Measurements from ENCODE around the gene EPN2. TPM values are rescaled to one million over a fixed set of nuclear protein-coding genes. Genes with fewer than 3 reads are reported as not detected.

EPN2 gene
- total RNA-seq, 2 experiments from 2014 or later: 6.3 to 7.7 TPM

GRCh38 chr17:19330271-19330670 is 93.1 kb downstream of the EPN2 start:
- no peak for DNase-seq
- Mint-ChIP-seq H3K27me3 (peaks cover 2% of the 10 kb centered on the region), H3K9me3 (peaks cover 3% of the 10 kb centered on the region), H3K36me3 (ENCODE audit: low read depth) (peaks cover under 1% of the 10 kb centered on the region), H3K4me1 (peaks cover 3% of the 10 kb centered on the region), H3K4me3 (no peak overlapping the region), H3K27ac (no peak overlapping the region)
- ChIA-PET CTCF (no interaction called here), POLR2A (no interaction called here)

- Mint-ChIP-seq H3K27me3 (peaks cover 2% of the 10 kb centered on the region), H3K4me1 (peaks cover 3% of the 10 kb centered on the region), H3K27ac (no peak overlapping the region), H3K36me3 (ENCODE audit: low read depth) (no peaks in the 10 kb centered on the region), H3K9me3 (no peaks in the 10 kb centered on the region), H3K4me3 (no peak overlapping the region)
- ChIA-PET CTCF (no interaction called here), POLR2A (no interaction called here)
- no peak for DNase-seq
Measured at GRCh38 chr17:19331134-19331533, 94.0 kb downstream of the EPN2 start.

GRCh38 chr17:19331543-19332245 is 94.5 kb downstream of the EPN2 start:
- POLR2A ChIA-PET: no interaction called here
- Mint-ChIP-seq H3K27ac (no peak overlapping the region), H3K36me3 (ENCODE audit: low read depth) (no peaks in the 10 kb centered on the region), H3K4me1 (peaks cover 3% of the 10 kb centered on the region), H3K9me3 (no peaks in the 10 kb centered on the region), H3K4me3 (no peak overlapping the region), H3K27me3 (peaks cover 2% of the 10 kb centered on the region)
- CTCF ChIA-PET: no interaction called here
- no peak for DNase-seq

- H3K36me3 Mint-ChIP-seq (ENCODE audit: low read depth): no peaks in the 10 kb centered on the region
- peaks cover 3% of the 10 kb centered on the region for H3K4me1 Mint-ChIP-seq
- peaks cover 5% of the 10 kb centered on the region for H3K27me3 Mint-ChIP-seq
- no peak for DNase-seq
- no peaks in the 10 kb centered on the region for H3K9me3 Mint-ChIP-seq
- H3K27ac Mint-ChIP-seq: no peak overlapping the region
- ChIA-PET CTCF (interaction anchor here (1.1 kb wide), 1 partner anchor 27 kb away, joined by 3 read pairs; no protein-coding TSS in a partner anchor), POLR2A (no interaction called here)
- no peak overlapping the region for H3K4me3 Mint-ChIP-seq
Measured at GRCh38 chr17:19332371-19333131, 95.4 kb downstream of the EPN2 start.

- Mint-ChIP-seq H3K9me3 (no peaks in the 10 kb centered on the region), H3K4me1 (peaks cover 3% of the 10 kb centered on the region), H3K4me3 (no peak overlapping the region), H3K27ac (no peak overlapping the region), H3K36me3 (ENCODE audit: low read depth) (no peaks in the 10 kb centered on the region), H3K27me3 (peaks cover 3% of the 10 kb centered on the region)
- DNase-seq: no peak
- ChIA-PET POLR2A (no interaction called here), CTCF (interaction anchor here (1.1 kb wide), 1 partner anchor 27 kb away, joined by 3 read pairs; no protein-coding TSS in a partner anchor)
Measured at GRCh38 chr17:19333132-19333440, 95.9 kb downstream of the EPN2 start.

- Mint-ChIP-seq H3K4me3 (no peak overlapping the region), H3K4me1 (peaks cover 3% of the 10 kb centered on the region), H3K27ac (no peak overlapping the region), H3K9me3 (no peaks in the 10 kb centered on the region), H3K36me3 (ENCODE audit: low read depth) (no peaks in the 10 kb centered on the region), H3K27me3 (peaks cover 4% of the 10 kb centered on the region)
- DNase-seq: no peak
- ChIA-PET POLR2A (no interaction called here), CTCF (interaction anchor here (1.1 kb wide), 1 partner anchor 28 kb away, joined by 3 read pairs; no protein-coding TSS in a partner anchor)
Measured at GRCh38 chr17:19333736-19334290, 96.6 kb downstream of the EPN2 start.

- no peak for DNase-seq
- POLR2A ChIA-PET: no interaction called here
- H3K36me3 Mint-ChIP-seq (ENCODE audit: low read depth): no peaks in the 10 kb centered on the region
- CTCF ChIA-PET: no interaction called here
- peaks cover 3% of the 10 kb centered on the region for H3K4me1 Mint-ChIP-seq
- H3K27ac Mint-ChIP-seq: no peak overlapping the region
- no peaks in the 10 kb centered on the region for H3K9me3 Mint-ChIP-seq
- H3K27me3 Mint-ChIP-seq: peaks cover 5% of the 10 kb centered on the region
- no peak overlapping the region for H3K4me3 Mint-ChIP-seq
Measured at GRCh38 chr17:19334331-19334730, 97.2 kb downstream of the EPN2 start.

- no peak for DNase-seq
- peaks cover 9% of the 10 kb centered on the region for H3K27me3 Mint-ChIP-seq
- POLR2A ChIA-PET: no interaction called here
- no peak overlapping the region for H3K4me3 Mint-ChIP-seq
- no peak overlapping the region for H3K27ac Mint-ChIP-seq
- no peaks in the 10 kb centered on the region for H3K9me3 Mint-ChIP-seq
- peaks cover 3% of the 10 kb centered on the region for H3K4me1 Mint-ChIP-seq
- CTCF ChIA-PET: interaction anchor here (1.9 kb wide), 1 partner anchor 42 kb away, joined by 5 read pairs; the partner anchor contains the start of gene MAPK7
- no peaks in the 10 kb centered on the region for H3K36me3 Mint-ChIP-seq (ENCODE audit: low read depth)
Measured at GRCh38 chr17:19335951-19336631, 98.9 kb downstream of the EPN2 start.

- no peak overlapping the region for H3K4me3 Mint-ChIP-seq
- no peaks in the 10 kb centered on the region for H3K9me3 Mint-ChIP-seq
- H3K27me3 Mint-ChIP-seq: peaks cover 9% of the 10 kb centered on the region
- CTCF ChIA-PET: interaction anchor here (1.2 to 2.4 kb wide), 8 partner anchors 15 to 111 kb away, joined by 3 to 8 read pairs (median 6); partner anchors contain the start of genes B9D1 and MAPK7
- POLR2A ChIA-PET: no interaction called here
- peak overlapping the region; percentile 32 for H3K27ac Mint-ChIP-seq
- H3K36me3 Mint-ChIP-seq (ENCODE audit: low read depth): no peaks in the 10 kb centered on the region
- peaks cover 3% of the 10 kb centered on the region for H3K4me1 Mint-ChIP-seq
- no peak for DNase-seq
Measured at GRCh38 chr17:19336938-19337711, 100.0 kb downstream of the EPN2 start.

- Mint-ChIP-seq H3K4me3 (no peak overlapping the region), H3K4me1 (peaks cover 2% of the 10 kb centered on the region), H3K36me3 (ENCODE audit: low read depth) (no peaks in the 10 kb centered on the region), H3K27me3 (peaks cover 9% of the 10 kb centered on the region), H3K9me3 (no peaks in the 10 kb centered on the region), H3K27ac (no peak overlapping the region)
- POLR2A ChIA-PET: no interaction called here
- no peak for DNase-seq
- CTCF ChIA-PET: interaction anchor here (0.8 to 2.4 kb wide), 12 partner anchors 13 to 110 kb away, joined by 3 to 8 read pairs (median 4); partner anchors contain the start of genes B9D1 and MAPK7
Measured at GRCh38 chr17:19337712-19338023, 100.5 kb downstream of the EPN2 start.

- Mint-ChIP-seq H3K27ac (no peak overlapping the region), H3K4me3 (no peak overlapping the region), H3K9me3 (no peaks in the 10 kb centered on the region), H3K36me3 (ENCODE audit: low read depth) (no peaks in the 10 kb centered on the region), H3K4me1 (no peaks in the 10 kb centered on the region), H3K27me3 (peaks cover 9% of the 10 kb centered on the region)
- POLR2A ChIA-PET: no interaction called here
- DNase-seq: peak; percentile 66
- CTCF ChIA-PET: interaction anchor here (0.8 to 2.4 kb wide), 13 partner anchors 12 to 109 kb away, joined by 3 to 8 read pairs (median 4); partner anchors contain the start of genes B9D1 and MAPK7
Measured at GRCh38 chr17:19338031-19338990, 101.1 kb downstream of the EPN2 start.
